Stomach (tissue), 9 donors: ENCODE measurements around the gene ALDOC. TPM values are rescaled to one million over a fixed set of nuclear protein-coding genes. Genes with fewer than 3 reads are reported as not detected.

Experiments used
- DNase-seq, 2 donors: peaks; one replicate each; pipeline versions ENCODE4 v3.0.0 to v3.0.0-alpha.2; 2013 to 2019
- H3K27ac ChIP-seq, 5 donors: fragments of 200-600 bp in 4 of 5; sonication (generic) in 4 of 5; one replicate each; pipeline ENCODE4 v1.5.1; 2013 to 2019; ENCODE audit warnings: mild to moderate bottlenecking in 1 of 5, moderate library complexity in 1 of 5
- H3K27me3 ChIP-seq, 3 donors: fragments of 200-600 bp; sonication (generic); one replicate each; pipeline ENCODE4 v1.5.1; 2017 to 2019; ENCODE audit warnings: mixed run types in 1 of 3
- H3K36me3 ChIP-seq, 4 donors: fragments of 200-600 bp; sonication (generic); 1 replicate in 3 of 4; 2 replicates in 1 of 4; pipeline ENCODE4 v1.5.1; 2016 to 2019
- H3K4me1 ChIP-seq, 4 donors: fragments of 200-600 bp; sonication (generic); one replicate each; pipeline ENCODE4 v1.5.1; 2016 to 2019
- H3K4me3 ChIP-seq, 4 donors: fragments of 200-600 bp; sonication (generic) in 3 of 4; one replicate each; pipeline ENCODE4 v1.5.1; 2016 to 2019; ENCODE audit warnings: mild to moderate bottlenecking in 1 of 4
- H3K9me3 ChIP-seq, 4 donors: fragments of 200-600 bp; sonication (generic); one replicate each; pipeline ENCODE4 v1.5.1; 2016 to 2019
- EP300 ChIP-seq: sonication (generic); formaldehyde crosslinking; IDR thresholded peaks from one replicate; pipeline ENCODE4 v1.6.1; 2017; ENCODE audit warnings: antibody characterized with exemption
- POLR2A ChIP-seq, 4 donors: fragments of 450-650 bp; IDR thresholded peaks; one replicate each; pipeline ENCODE4 v1.6.1; 2016; ENCODE audit warnings: antibody characterized with exemption in 4 of 4, control low read depth in 2 of 4, mild to moderate bottlenecking in 1 of 4, moderate library complexity in 1 of 4
- POLR2AphosphoS5 ChIP-seq, 3 donors: sonication (generic); formaldehyde crosslinking; IDR thresholded peaks; one replicate each; pipeline ENCODE4 v1.6.1; 2016; ENCODE audit warnings: antibody characterized with exemption in 3 of 3
- whole genome bisulfite sequencing, 5 donors: extraction: QIAGEN DNeasy Blood & Tissue Kit in 3 of 5; methylation state at CpG; one replicate each; pipeline versions ENCODE4 v1.1.5 to v1.1.7; 2013 to 2018; 5-methylcytosine and 5-hydroxymethylcytosine counted together
- intact Hi-C: fragments of 100-400 bp; cut with DNase I; formaldehyde crosslinking; loops from one replicate; pipeline ENCODE4 v1.15.1; 2023; ENCODE audit warnings: low total_unique reads
- polyA plus RNA-seq, 3 donors: library from polyadenylated mRNA; stranded (reverse); fragments of 200-250 nt; gene quantifications; one replicate each; pipeline ENCODE4 v1.2.3, GENCODE V29; 2013
- total RNA-seq, 5 donors: library from RNA; depleted of rRNA; stranded (reverse); fragments of >200 nt; gene quantifications; one replicate each; pipeline versions ENCODE4 v1.1.0 to v1.2.3, GENCODE V29; 2014 to 2016
- TF ChIP-seq, protein P1 (sequence below), 7 experiments: fragments of 450-650 bp in 4 of 7; fragments of 200-600 bp in 3 of 7; sonication (generic) in 3 of 7; IDR thresholded peaks; one replicate each; pipeline ENCODE4 v1.5.1; 2016 to 2019; ENCODE audit warnings: antibody characterized with exemption in 7 of 7, control low read depth in 2 of 7, mild to moderate bottlenecking in 1 of 7
- donor health status: healthy with polysubstance abuse.
- donor health status: Bipolar disorder and iron deficiency.
- donor health status: healthy.

ALDOC gene
- total and polyA plus RNA-seq, 8 donors = 0.89 to 54.8 (median 11.0) TPM

GRCh38 chr17:28554565-28554964 lies 22.1 kb downstream of the ALDOC start:
- H3K27ac ChIP-seq = no peak overlapping the region
- WGBS, 5 donors = 78 to 93% (median 84%) methylated on average over 4 to 6 of the region's 6 CpGs
- H3K4me1 ChIP-seq = peaks cover 9 to 39% (median 36%) of the 10 kb centered on the region in 4 donors
- intact Hi-C loops = no loop called here
- H3K9me3 ChIP-seq = no peaks in the 10 kb centered on the region
- TF ChIP-seq POLR2AphosphoS5 (IDR thresholded peaks at IDR 0.05) (no peak), EP300 (no peak), POLR2A (IDR thresholded peaks at IDR 0.05) (no peak)
- TF ChIP-seq, protein P1, sequence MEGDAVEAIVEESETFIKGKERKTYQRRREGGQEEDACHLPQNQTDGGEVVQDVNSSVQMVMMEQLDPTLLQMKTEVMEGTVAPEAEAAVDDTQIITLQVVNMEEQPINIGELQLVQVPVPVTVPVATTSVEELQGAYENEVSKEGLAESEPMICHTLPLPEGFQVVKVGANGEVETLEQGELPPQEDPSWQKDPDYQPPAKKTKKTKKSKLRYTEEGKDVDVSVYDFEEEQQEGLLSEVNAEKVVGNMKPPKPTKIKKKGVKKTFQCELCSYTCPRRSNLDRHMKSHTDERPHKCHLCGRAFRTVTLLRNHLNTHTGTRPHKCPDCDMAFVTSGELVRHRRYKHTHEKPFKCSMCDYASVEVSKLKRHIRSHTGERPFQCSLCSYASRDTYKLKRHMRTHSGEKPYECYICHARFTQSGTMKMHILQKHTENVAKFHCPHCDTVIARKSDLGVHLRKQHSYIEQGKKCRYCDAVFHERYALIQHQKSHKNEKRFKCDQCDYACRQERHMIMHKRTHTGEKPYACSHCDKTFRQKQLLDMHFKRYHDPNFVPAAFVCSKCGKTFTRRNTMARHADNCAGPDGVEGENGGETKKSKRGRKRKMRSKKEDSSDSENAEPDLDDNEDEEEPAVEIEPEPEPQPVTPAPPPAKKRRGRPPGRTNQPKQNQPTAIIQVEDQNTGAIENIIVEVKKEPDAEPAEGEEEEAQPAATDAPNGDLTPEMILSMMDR (IDR thresholded peaks at IDR 0.05) = no peak
- no peak for DNase-seq
- no peak overlapping the region for H3K4me3 ChIP-seq
- H3K36me3 ChIP-seq = peaks cover 47 to 63% (median 63%) of the 10 kb centered on the region in 4 donors
- H3K27me3 ChIP-seq = no peaks in the 10 kb centered on the region

GRCh38 chr17:28553000-28553505 lies 23.6 kb downstream of the ALDOC start:
- no peak for DNase-seq
- TF ChIP-seq EP300 (no peak), POLR2A (IDR thresholded peaks at IDR 0.05) (no peak), POLR2AphosphoS5 (IDR thresholded peaks at IDR 0.05) (no peak)
- TF ChIP-seq, protein P1 (IDR thresholded peaks at IDR 0.05) = no peak
- Histone ChIP-seq H3K27me3 (no peaks in the 10 kb centered on the region), H3K36me3 (peaks cover 43 to 48% (median 48%) of the 10 kb centered on the region in 4 donors), H3K4me3 (peak overlapping the region; percentile 63 to 93 (median 69)), H3K4me1 (peaks cover 10 to 52% (median 43%) of the 10 kb centered on the region in 4 donors), H3K9me3 (no peaks in the 10 kb centered on the region), H3K27ac (peak overlapping the region in 1 of 5 donors; percentile 76)
- WGBS, 5 donors = 90 to 98% (median 92%) methylated on average over 5 of the region's 5 CpGs
- intact Hi-C loops = no loop called here

- Histone ChIP-seq H3K4me3 (peak within 1 kb of the TSS; percentile 63 to 93 (median 69)), H3K9me3 (no peaks in the 10 kb centered on the region), H3K4me1 (peaks cover 10 to 54% (median 45%) of the 10 kb centered on the region in 4 donors), H3K27ac (peak within 1 kb of the TSS; percentile 50 to 77 (median 71)), H3K27me3 (no peaks in the 10 kb centered on the region), H3K36me3 (peaks cover 36 to 46% (median 44%) of the 10 kb centered on the region in 4 donors)
- intact Hi-C loops = no loop called here
- 1 to 2% (median 2%) methylated on average over 36 to 67 of the region's 67 CpGs for WGBS, 5 donors
- peak; percentile 85 to 94 for DNase-seq
- TF ChIP-seq POLR2A (IDR thresholded peaks at IDR 0.05) = no peak
- peak in 2 of 3 donors; percentile 69 to 76 for TF ChIP-seq POLR2AphosphoS5 (IDR thresholded peaks at IDR 0.05)
Observed at GRCh38 chr17:28552176-28552999, 24.3 kb downstream of the ALDOC start, which contains the start of gene UNC119. UNC119 (minus strand) TSS chr17:28552624; CDS start chr17:28552557, 67 bp downstream.

- TF ChIP-seq POLR2A (IDR thresholded peaks at IDR 0.05) (no peak), EP300 (no peak)
- TF ChIP-seq, protein P1 (IDR thresholded peaks at IDR 0.05) = no peak
- intact Hi-C loops = no loop called here
- WGBS, 5 donors = 13 to 20% (median 14%) methylated on average over 10 of the region's 10 CpGs
- DNase-seq = peak in 1 of 2 donors; percentile 58
- H3K36me3 ChIP-seq = peaks cover 32 to 46% (median 44%) of the 10 kb centered on the region in 4 donors
- no peaks in the 10 kb centered on the region for H3K27me3 ChIP-seq
- H3K9me3 ChIP-seq = no peaks in the 10 kb centered on the region
- H3K27ac ChIP-seq = peak overlapping the region in 4 of 5 donors; percentile 57 to 77 (median 74)
- H3K4me1 ChIP-seq = peaks cover 10 to 54% (median 45%) of the 10 kb centered on the region in 4 donors
- H3K4me3 ChIP-seq = peak overlapping the region; percentile 63 to 93 (median 69)
Observed at GRCh38 chr17:28551421-28552175, 25.1 kb downstream of the ALDOC start.
